NCI-H345 treated with DMSO at 0.1 percent for 48 hours (cell line): ENCODE results near the gene SBK2.
A peak's percentile ranks its signal among the peaks of the same experiment; 100 is the strongest.

Experiments
- DNase-seq: peaks from one replicate; lab custom pipeline; 2025; ENCODE audit not compliant: unreplicated experiment; lab: John Stamatoyannopoulos, UW

The SBK2 gene

GRCh38 chr19:55487924-55488687 is 48.8 kb downstream of the SBK2 start, which contains the start of gene SSC5D:
Gene SSC5D, plus strand, starts transcription at chr19:55488436. Its CDS starts 154 bp downstream, at chr19:55488590.
- no peak for DNase-seq

GRCh38 chr19:55486971-55487923 is 49.7 kb downstream of the SBK2 start:
- no peak for DNase-seq

- DNase-seq = no peak
Measured at GRCh38 chr19:55486043-55486970, 50.6 kb downstream of the SBK2 start.

- no peak for DNase-seq
Measured at GRCh38 chr19:55485439-55486011, 51.4 kb downstream of the SBK2 start.

GRCh38 chr19:55484593-55485438 is 52.1 kb downstream of the SBK2 start, which contains the start of gene NAT14:
Gene NAT14, plus strand, starts transcription at chr19:55485188. Its CDS starts 521 bp downstream, at chr19:55485709.
- DNase-seq = peak; percentile 33

- DNase-seq = no peak
Measured at GRCh38 chr19:55483706-55484592, 53.0 kb downstream of the SBK2 start.

GRCh38 chr19:55482967-55483705 is 53.8 kb downstream of the SBK2 start:
- no peak for DNase-seq

GRCh38 chr19:55482156-55482961 is 54.6 kb downstream of the SBK2 start:
- DNase-seq = no peak

- DNase-seq = no peak
Measured at GRCh38 chr19:55481794-55482155, 55.2 kb downstream of the SBK2 start.

- no peak for DNase-seq
Measured at GRCh38 chr19:55481148-55481793, 55.7 kb downstream of the SBK2 start.

GRCh38 chr19:55479451-55480230 is 57.3 kb downstream of the SBK2 start:
- no peak for DNase-seq

- DNase-seq = no peak
Measured at GRCh38 chr19:55479045-55479444, 57.9 kb downstream of the SBK2 start.
